Thoracic aorta (tissue), 2 donors: Measurements from ENCODE around the gene TGFB3. TPM values are rescaled to one million over a fixed set of nuclear protein-coding genes. Genes with fewer than 3 reads are reported as not detected.

ENCODE experiments used
- ATAC-seq: fragments of 150-250 bp; one replicate; pipeline ENCODE4 v1.8.0; 2017; ENCODE audit warnings: low read depth; ENCODE audit not compliant: insufficient number of reproducible peaks, low FRiP score
- DNase-seq: peaks from one replicate; pipeline ENCODE4 v3.0.0-alpha.2; 2020; ENCODE audit warnings: low spot score
- H3K27ac ChIP-seq, 2 donors: fragments of 200-600 bp; sonication (generic); 1 replicate in 1 of 2; 2 replicates in 1 of 2; pipeline ENCODE4 v1.5.1; 2016; ENCODE audit warnings: mild to moderate bottlenecking in 2 of 2, moderate library complexity in 2 of 2
- H3K27me3 ChIP-seq: fragments of 200-600 bp; sonication (generic); replicated peaks from 2 replicates; pipeline ENCODE4 v1.6.0; 2016; ENCODE audit warnings: mild to moderate bottlenecking; ENCODE audit not compliant: insufficient read depth
- H3K36me3 ChIP-seq: fragments of 200-600 bp; sonication (generic); one replicate; pipeline ENCODE4 v1.5.1; 2016
- H3K4me1 ChIP-seq, 2 donors: fragments of 200-600 bp; sonication (generic); 1 replicate in 1 of 2; 2 replicates in 1 of 2; pipeline versions ENCODE4 v1.5.1 to v1.6.0; 2016; ENCODE audit warnings: low read depth in 2 of 2, mild to moderate bottlenecking in 1 of 2; ENCODE audit not compliant: control insufficient read depth in 1 of 2
- H3K4me3 ChIP-seq: fragments of 200-600 bp; sonication (generic); 2 replicates; pipeline ENCODE4 v1.5.1; 2016; ENCODE audit warnings: mild to moderate bottlenecking
- H3K9me3 ChIP-seq: fragments of 200-600 bp; sonication (generic); 2 replicates; pipeline ENCODE4 v1.5.1; 2016
- CTCF ChIP-seq: fragments of 200-600 bp; sonication (generic); IDR thresholded peaks from one replicate; pipeline ENCODE4 v1.5.1; 2019; ENCODE audit warnings: antibody characterized with exemption
- total RNA-seq, 2 donors: library from RNA; depleted of rRNA; stranded (reverse); fragments of >200 nt; gene quantifications; one replicate each; pipeline versions ENCODE4 v1.1.0 to v1.2.3, GENCODE V29; 2016

The TGFB3 gene
- total RNA-seq, 2 donors from 2014 or later, result 46.4 to 67.1 TPM

GRCh38 chr14:75909630-75910029 lies 72.2 kb downstream of the TGFB3 start:
- Histone ChIP-seq H3K36me3 (no peaks in the 10 kb centered on the region), H3K27me3 (no peaks in the 10 kb centered on the region), H3K4me3 (no peak overlapping the region), H3K4me1 (peaks cover 0 to 30% of the 10 kb centered on the region in 2 donors), H3K27ac (no peak overlapping the region), H3K9me3 (no peaks in the 10 kb centered on the region)
- TF ChIP-seq CTCF, result no peak
- DNase-seq (no peak), ATAC-seq (no peak)

Other genes starting within 250 kb of the TGFB3 start
- gene IFT43, start 3.8 kb upstream of the TGFB3 start, total RNA-seq, result 10 to 100 TPM; 27.5 to 80.8 TPM
- 100 to 1,000 TPM in 1 of 2 donors, 10 to 100 TPM in 1; 29.9 to 124 TPM for gene GPATCH2L, start 169.9 kb upstream of the TGFB3 start, total RNA-seq